Testis (tissue), 3 donors: ENCODE data around the gene LINC00305. TPM values are rescaled to one million over a fixed set of nuclear protein-coding genes. Genes with fewer than 3 reads are reported as not detected.

ENCODE experiments used
- DNase-seq: peaks from one replicate; pipeline ENCODE4 v3.0.0-alpha.2; 2019
- H3K27ac ChIP-seq, 2 donors: fragments of 200-600 bp; sonication (generic); one replicate each; pipeline ENCODE4 v1.5.1; 2019
- H3K27me3 ChIP-seq: fragments of 200-600 bp; sonication (generic); one replicate; pipeline ENCODE4 v1.5.1; 2019
- H3K36me3 ChIP-seq: fragments of 200-600 bp; sonication (generic); one replicate; pipeline ENCODE4 v1.5.1; 2017; ENCODE audit warnings: low read depth; ENCODE audit errors: missing control alignments
- H3K4me1 ChIP-seq: fragments of 200-600 bp; sonication (generic); one replicate; pipeline ENCODE4 v1.5.1; 2019
- H3K4me3 ChIP-seq, 2 donors: fragments of 200-600 bp; sonication (generic); one replicate each; pipeline ENCODE4 v1.5.1; 2017 to 2019
- H3K9me3 ChIP-seq: fragments of 200-600 bp; sonication (generic); one replicate; pipeline ENCODE4 v1.5.1; 2017
- POLR2A ChIP-seq: fragments of 450-650 bp; IDR thresholded peaks from one replicate; pipeline ENCODE4 v1.6.1; 2017; ENCODE audit warnings: antibody characterized with exemption, mild to moderate bottlenecking, moderate library complexity
- WGBS, 2 donors: methylation state at CpG; one replicate each; pipeline ENCODE4 v1.1.5; 2018; 5-methylcytosine and 5-hydroxymethylcytosine counted together
- intact Hi-C: fragments of 100-400 bp; cut with DNase I; formaldehyde crosslinking; loops from one replicate; pipeline ENCODE4 v1.15.1; 2023; ENCODE audit warnings: low total_unique reads
- polyA plus RNA-seq: library from polyadenylated mRNA; stranded (reverse); fragments of 350-450 nt; fragmentation: Illumina TruSeq; extraction: RNeasy Lipid Tissue Mini Kit (QIAGEN cat#74804); gene quantifications from one replicate; pipeline ENCODE4 v1.2.3, GENCODE V29; 2014; ENCODE audit warnings: low read depth, low replicate concordance; ENCODE audit not compliant: insufficient read depth
- total RNA-seq, 2 donors: library from RNA; depleted of rRNA; stranded (reverse); fragments of >200 nt; gene quantifications; one replicate each; pipeline ENCODE4 v1.2.3, GENCODE V29; 2016
- TF ChIP-seq, protein P1 (sequence below), 3 experiments: fragments of 450-650 bp in 2 of 3; fragments of 200-600 bp in 1 of 3; sonication (generic) in 1 of 3; IDR thresholded peaks; one replicate each; pipeline ENCODE4 v1.5.1; 2016 to 2019; ENCODE audit warnings: antibody characterized with exemption in 3 of 3, mild to moderate bottlenecking in 2 of 3, moderate library complexity in 1 of 3

Gene LINC00305
- total and polyA plus RNA-seq, 3 donors from 2014 or later: 13.2 TPM; not detected in 2

- TF ChIP-seq POLR2A: no peak
- TF ChIP-seq, protein P1, sequence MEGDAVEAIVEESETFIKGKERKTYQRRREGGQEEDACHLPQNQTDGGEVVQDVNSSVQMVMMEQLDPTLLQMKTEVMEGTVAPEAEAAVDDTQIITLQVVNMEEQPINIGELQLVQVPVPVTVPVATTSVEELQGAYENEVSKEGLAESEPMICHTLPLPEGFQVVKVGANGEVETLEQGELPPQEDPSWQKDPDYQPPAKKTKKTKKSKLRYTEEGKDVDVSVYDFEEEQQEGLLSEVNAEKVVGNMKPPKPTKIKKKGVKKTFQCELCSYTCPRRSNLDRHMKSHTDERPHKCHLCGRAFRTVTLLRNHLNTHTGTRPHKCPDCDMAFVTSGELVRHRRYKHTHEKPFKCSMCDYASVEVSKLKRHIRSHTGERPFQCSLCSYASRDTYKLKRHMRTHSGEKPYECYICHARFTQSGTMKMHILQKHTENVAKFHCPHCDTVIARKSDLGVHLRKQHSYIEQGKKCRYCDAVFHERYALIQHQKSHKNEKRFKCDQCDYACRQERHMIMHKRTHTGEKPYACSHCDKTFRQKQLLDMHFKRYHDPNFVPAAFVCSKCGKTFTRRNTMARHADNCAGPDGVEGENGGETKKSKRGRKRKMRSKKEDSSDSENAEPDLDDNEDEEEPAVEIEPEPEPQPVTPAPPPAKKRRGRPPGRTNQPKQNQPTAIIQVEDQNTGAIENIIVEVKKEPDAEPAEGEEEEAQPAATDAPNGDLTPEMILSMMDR (IDR thresholded peaks at IDR 0.05): no peak
- intact Hi-C loops: no loop called here
- DNase-seq: no peak
- H3K9me3 ChIP-seq: no peaks in the 10 kb centered on the region
- no peaks in the 10 kb centered on the region for H3K36me3 ChIP-seq
- H3K27me3 ChIP-seq: no peaks in the 10 kb centered on the region
- no peaks in the 10 kb centered on the region for H3K4me1 ChIP-seq
- H3K27ac ChIP-seq: no peak overlapping the region
- WGBS, 2 donors: 75 to 95% methylated on average over 1 of the region's 1 CpG
- no peak overlapping the region for H3K4me3 ChIP-seq
Measured at GRCh38 chr18:64137914-64138313, 11.0 kb downstream of the LINC00305 start.

- no peaks in the 10 kb centered on the region for H3K9me3 ChIP-seq
- H3K27me3 ChIP-seq: no peaks in the 10 kb centered on the region
- no peak for TF ChIP-seq POLR2A
- TF ChIP-seq, protein P1 (IDR thresholded peaks at IDR 0.05): no peak
- no peak overlapping the region for H3K27ac ChIP-seq
- intact Hi-C loops: no loop called here
- no peak overlapping the region for H3K4me3 ChIP-seq
- H3K4me1 ChIP-seq: no peaks in the 10 kb centered on the region
- no peaks in the 10 kb centered on the region for H3K36me3 ChIP-seq
- DNase-seq: no peak
- WGBS, 2 donors: 85 to 92% methylated on average over 6 of the region's 6 CpGs
Measured at GRCh38 chr18:64134044-64134747, 14.7 kb downstream of the LINC00305 start.

GRCh38 chr18:64132871-64133270 lies 16.0 kb downstream of the LINC00305 start:
- H3K9me3 ChIP-seq: no peaks in the 10 kb centered on the region
- no peaks in the 10 kb centered on the region for H3K27me3 ChIP-seq
- intact Hi-C loops: no loop called here
- 65 to 89% methylated on average over 2 of the region's 2 CpGs for WGBS, 2 donors
- H3K27ac ChIP-seq: no peak overlapping the region
- H3K4me1 ChIP-seq: no peaks in the 10 kb centered on the region
- no peak overlapping the region for H3K4me3 ChIP-seq
- H3K36me3 ChIP-seq: no peaks in the 10 kb centered on the region
- TF ChIP-seq POLR2A: no peak
- no peak for DNase-seq

DNA sequence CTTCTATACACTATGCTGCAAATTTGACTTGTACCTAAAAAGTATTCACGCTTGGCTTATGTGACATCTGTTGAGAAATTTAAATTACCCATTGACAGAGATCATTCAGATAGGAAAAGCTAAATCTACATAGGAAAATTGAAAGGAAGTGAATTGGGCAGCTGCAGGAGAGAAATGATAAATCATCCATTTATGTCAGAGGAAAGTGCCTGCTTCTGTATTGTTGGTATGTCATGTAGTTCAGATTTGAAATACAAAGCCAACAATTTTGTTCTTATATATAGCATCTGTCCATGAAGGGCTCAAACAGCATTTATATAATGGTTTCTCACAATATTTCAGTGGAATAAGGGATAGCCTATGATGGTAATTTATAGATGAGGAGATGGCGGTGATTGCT lies 17.6 kb downstream of the LINC00305 start:
- Histone ChIP-seq H3K27ac (no peak overlapping the region), H3K36me3 (no peaks in the 10 kb centered on the region), H3K9me3 (no peaks in the 10 kb centered on the region), H3K27me3 (no peaks in the 10 kb centered on the region), H3K4me1 (no peaks in the 10 kb centered on the region), H3K4me3 (no peak overlapping the region)
- no peak for TF ChIP-seq POLR2A
- TF ChIP-seq, protein P1 (IDR thresholded peaks at IDR 0.05): no peak
- DNase-seq: no peak
- WGBS, 2 donors: 91 to 93% methylated on average over 2 of the region's 2 CpGs
- intact Hi-C loops: no loop called here

- WGBS, 2 donors: 54 to 59% methylated on average over 2 of the region's 2 CpGs
- Histone ChIP-seq H3K9me3 (no peaks in the 10 kb centered on the region), H3K4me3 (no peak overlapping the region), H3K4me1 (no peaks in the 10 kb centered on the region), H3K27me3 (no peaks in the 10 kb centered on the region), H3K36me3 (no peaks in the 10 kb centered on the region), H3K27ac (no peak overlapping the region)
- DNase-seq: no peak
- TF ChIP-seq, protein P1 (IDR thresholded peaks at IDR 0.05): no peak
- TF ChIP-seq POLR2A: no peak
- intact Hi-C loops: no loop called here
Measured at GRCh38 chr18:64127172-64127571, 21.7 kb downstream of the LINC00305 start.
